GM10248 (cell line): ENCODE results near the gene POU6F2.

Experiments used
- CTCF ChIA-PET: fragments of 300-600 bp; sonication (Branson Sonifier 250); formaldehyde crosslinking; extraction: SDS; loops from one replicate; lab custom pipeline; 2021; ENCODE audit warnings: antibody characterized with exemption; lab: Yijun Ruan, JAX
- POLR2A ChIA-PET: fragments of 350-650 bp; sonication (Branson Sonifier 250); formaldehyde crosslinking; extraction: SDS; loops from one replicate; lab custom pipeline; 2020; ENCODE audit warnings: antibody characterized with exemption; lab: Yijun Ruan, JAX
- DNase-seq: peaks from one replicate; pipeline ENCODE4 v3.0.0; 2012; ENCODE audit errors: extremely low spot score
- CTCF ChIP-seq: IDR thresholded peaks from 2 replicates; pipeline ENCODE4 v1.5.1; 2012; ENCODE audit warnings: mild to moderate bottlenecking, low read depth; ENCODE audit errors: extremely low read depth, missing control alignments, control extremely low read depth

Gene POU6F2

DNA sequence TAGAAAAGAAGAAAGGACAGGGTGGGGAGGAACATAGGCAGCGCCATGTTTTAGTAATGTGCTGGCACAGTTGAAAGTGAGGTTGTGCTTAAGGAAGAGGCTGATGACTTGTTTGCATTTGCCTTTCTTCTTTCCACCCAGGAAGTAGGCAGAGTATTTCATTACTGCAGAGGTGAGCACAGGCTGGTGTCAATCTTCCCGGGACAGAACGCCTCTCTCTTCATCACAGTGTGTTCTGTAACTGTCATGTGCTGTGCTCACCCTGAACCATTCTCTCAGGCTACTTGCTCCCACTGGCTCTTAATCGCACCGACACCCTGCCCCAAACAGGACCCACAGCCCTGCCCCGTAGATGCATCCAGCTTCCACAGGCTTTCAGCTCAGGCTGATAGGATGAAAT is 452.7 kb downstream of the POU6F2 start:
- no peak for TF ChIP-seq CTCF
- CTCF ChIA-PET = no interaction called here
- POLR2A ChIA-PET = no interaction called here
- no peak for DNase-seq

- ChIA-PET CTCF (no interaction called here), POLR2A (no interaction called here)
- no peak for DNase-seq
- TF ChIP-seq CTCF = no peak
Measured at GRCh38 chr7:39430909-39431641, 453.4 kb downstream of the POU6F2 start.

DNA sequence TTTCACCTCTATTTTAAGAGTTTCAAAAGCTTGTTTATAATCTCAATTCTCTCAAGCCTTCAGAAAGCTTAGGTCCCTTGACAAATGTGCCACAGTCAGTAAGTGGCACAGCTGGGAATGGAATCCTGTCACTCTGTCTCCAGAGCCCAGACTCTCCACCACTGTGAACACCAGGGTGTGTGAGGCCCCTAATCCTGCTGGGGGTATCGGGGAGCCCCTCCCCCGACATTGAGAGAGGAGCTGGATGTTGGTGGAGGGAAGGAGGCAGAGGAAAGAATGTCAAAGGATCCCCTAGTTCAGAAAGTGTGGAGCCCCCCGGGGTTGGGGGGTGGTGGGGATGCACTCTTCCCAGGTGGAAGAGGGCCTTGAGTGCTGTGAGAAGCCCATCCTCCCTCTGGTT is 454.7 kb downstream of the POU6F2 start:
- no peak for TF ChIP-seq CTCF
- ChIA-PET CTCF (interaction anchor here (1.5 kb wide), 1 partner anchor 9 kb away, joined by 3 read pairs; no protein-coding TSS in a partner anchor), POLR2A (no interaction called here)
- no peak for DNase-seq

- ChIA-PET POLR2A (no interaction called here), CTCF (interaction anchor here (1.0 to 1.5 kb wide), 3 partner anchors 8 to 21 kb away, joined by 3 read pairs; no protein-coding TSS in a partner anchor)
- no peak for TF ChIP-seq CTCF
- DNase-seq = no peak
Measured at GRCh38 chr7:39432807-39433416, 455.2 kb downstream of the POU6F2 start.

DNA sequence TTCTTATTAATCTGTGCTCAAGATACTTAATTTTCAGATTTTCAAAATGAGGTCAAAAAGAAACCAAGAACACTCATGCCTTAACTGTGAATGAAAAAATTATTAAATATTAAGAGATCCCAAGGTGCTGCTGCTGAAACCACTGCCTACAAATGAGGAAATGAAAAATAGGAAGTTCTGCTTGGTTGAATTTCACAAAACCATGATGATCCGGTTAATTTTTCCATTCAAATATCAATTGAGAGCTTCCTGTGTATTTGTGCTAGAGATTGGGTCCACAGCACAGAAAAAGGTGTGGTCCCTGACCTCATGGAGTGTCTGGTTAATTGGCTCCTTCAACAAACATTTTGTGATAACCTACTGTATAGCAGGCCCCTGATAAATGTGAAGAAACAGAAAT is 455.8 kb downstream of the POU6F2 start:
- no peak for DNase-seq
- ChIA-PET CTCF (interaction anchor here (1.0 to 1.2 kb wide), 2 partner anchors 13 to 20 kb away, joined by 3 read pairs; no protein-coding TSS in a partner anchor), POLR2A (no interaction called here)
- TF ChIP-seq CTCF = no peak

GRCh38 chr7:39434012-39434411 is 456.3 kb downstream of the POU6F2 start:
- POLR2A ChIA-PET = no interaction called here
- CTCF ChIA-PET = interaction anchor here (1.2 kb wide), 1 partner anchor 12 kb away, joined by 3 read pairs; no protein-coding TSS in a partner anchor
- TF ChIP-seq CTCF = no peak
- DNase-seq = no peak
